Stimulated activated memory B cell treated with anti-CD40 and anti-IgM and Interleukin-4, amounts not matched to agents 10 μg/mL and 1 μg/mL and 100 μg/mL, for 72 hours (primary cell): ENCODE measurements around the gene PDE6A.

Experiments
- ATAC-seq: fragments of 150-1000 bp; cut with Tn5 transposase; 2 replicates; pipeline ENCODE4 v1.10.0; 2021
- H3K27ac Mint-ChIP-seq: one replicate; pipeline ENCODE4 v1.8.0; 2022; ENCODE audit warnings: mild to moderate bottlenecking, mixed read lengths
- H3K27me3 Mint-ChIP-seq: one replicate; pipeline ENCODE4 v1.8.0; 2022; ENCODE audit warnings: mixed read lengths
- H3K36me3 Mint-ChIP-seq: one replicate; pipeline ENCODE4 v1.8.0; 2022; ENCODE audit warnings: mixed read lengths
- H3K4me1 Mint-ChIP-seq: one replicate; pipeline ENCODE4 v1.8.0; 2022; ENCODE audit warnings: mixed read lengths
- H3K4me3 Mint-ChIP-seq: one replicate; pipeline ENCODE4 v1.8.0; 2022; ENCODE audit warnings: mild to moderate bottlenecking, moderate library complexity, mixed read lengths
- H3K9me3 Mint-ChIP-seq: one replicate; pipeline ENCODE4 v1.8.0; 2022; ENCODE audit warnings: mixed read lengths

The PDE6A gene

GRCh38 chr5:149837680-149838269 lies 106.8 kb downstream of the PDE6A start:
- Mint-ChIP-seq H3K27me3 (no peaks in the 10 kb centered on the region), H3K9me3 (no peaks in the 10 kb centered on the region), H3K4me1 (peaks cover 6% of the 10 kb centered on the region), H3K36me3 (peaks cover 50% of the 10 kb centered on the region), H3K27ac (no peak overlapping the region), H3K4me3 (no peak overlapping the region)
- no peak for ATAC-seq

DNA sequence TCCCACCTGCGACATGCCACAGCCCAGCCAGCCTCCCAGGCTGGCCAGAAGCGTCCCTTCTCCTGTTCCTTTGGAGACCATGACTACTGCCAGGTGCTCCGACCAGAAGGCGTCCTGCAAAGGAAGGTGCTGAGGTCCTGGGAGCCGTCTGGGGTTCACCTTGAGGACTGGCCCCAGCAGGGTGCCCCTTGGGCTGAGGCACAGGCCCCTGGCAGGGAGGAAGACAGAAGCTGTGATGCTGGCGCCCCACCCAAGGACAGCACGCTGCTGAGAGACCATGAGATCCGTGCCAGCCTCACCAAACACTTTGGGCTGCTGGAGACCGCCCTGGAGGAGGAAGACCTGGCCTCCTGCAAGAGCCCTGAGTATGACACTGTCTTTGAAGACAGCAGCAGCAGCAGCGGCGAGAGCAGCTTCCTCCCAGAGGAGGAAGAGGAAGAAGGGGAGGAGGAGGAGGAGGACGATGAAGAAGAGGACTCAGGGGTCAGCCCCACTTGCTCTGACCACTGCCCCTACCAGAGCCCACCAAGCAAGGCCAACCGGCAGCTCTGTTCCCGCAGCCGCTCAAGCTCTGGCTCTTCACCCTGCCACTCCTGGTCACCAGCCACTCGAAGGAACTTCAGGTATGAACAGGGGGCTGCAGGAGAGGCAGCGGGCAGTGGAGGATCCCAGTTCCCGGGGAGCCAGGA lies 108.0 kb downstream of the PDE6A start:
- no peaks in the 10 kb centered on the region for H3K9me3 Mint-ChIP-seq
- peak overlapping the region; percentile 54 for H3K27ac Mint-ChIP-seq
- H3K4me3 Mint-ChIP-seq: no peak overlapping the region
- no peaks in the 10 kb centered on the region for H3K27me3 Mint-ChIP-seq
- H3K36me3 Mint-ChIP-seq: peaks cover 41% of the 10 kb centered on the region
- H3K4me1 Mint-ChIP-seq: peaks cover 10% of the 10 kb centered on the region
- ATAC-seq: no peak

DNA sequence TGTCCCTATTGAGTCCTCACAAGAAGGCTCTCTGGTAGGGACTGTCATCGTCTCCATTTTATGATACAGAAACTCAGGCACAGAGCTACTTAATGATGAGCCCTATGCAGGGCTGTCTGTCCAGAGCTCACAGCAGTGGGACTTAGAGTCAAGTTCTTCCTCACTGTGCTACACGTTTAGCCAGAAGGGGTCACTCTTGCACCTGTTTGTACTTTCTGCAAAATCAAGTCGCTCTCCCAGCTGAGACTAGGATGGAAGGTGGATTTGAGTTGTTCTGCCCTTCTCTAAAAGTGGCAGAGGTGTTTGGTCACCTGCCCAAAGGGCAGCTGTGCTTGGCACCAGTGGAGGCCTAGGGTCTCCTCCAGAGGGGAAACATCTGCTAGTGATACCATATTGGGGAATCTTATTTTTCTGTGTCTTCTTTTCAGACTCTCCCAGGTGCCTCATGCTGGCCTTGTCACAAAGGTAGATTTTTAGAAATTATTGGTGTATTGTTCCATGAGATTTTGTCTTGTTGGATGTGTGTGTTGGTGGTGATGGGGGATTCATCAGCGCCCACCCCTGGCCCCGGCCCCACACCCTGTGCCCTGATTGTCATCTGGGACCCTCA lies 110.2 kb downstream of the PDE6A start:
- Mint-ChIP-seq H3K36me3 (peaks cover 32% of the 10 kb centered on the region), H3K4me1 (peaks cover 21% of the 10 kb centered on the region), H3K9me3 (no peaks in the 10 kb centered on the region), H3K4me3 (no peak overlapping the region), H3K27ac (no peak overlapping the region), H3K27me3 (no peaks in the 10 kb centered on the region)
- ATAC-seq: no peak

GRCh38 chr5:149833116-149833827 lies 111.3 kb downstream of the PDE6A start:
- Mint-ChIP-seq H3K4me1 (peaks cover 24% of the 10 kb centered on the region), H3K27me3 (no peaks in the 10 kb centered on the region), H3K36me3 (peaks cover 31% of the 10 kb centered on the region), H3K9me3 (no peaks in the 10 kb centered on the region), H3K4me3 (no peak overlapping the region), H3K27ac (no peak overlapping the region)
- ATAC-seq: no peak

GRCh38 chr5:149832636-149833035 lies 112.0 kb downstream of the PDE6A start:
- Mint-ChIP-seq H3K27ac (no peak overlapping the region), H3K4me1 (peaks cover 24% of the 10 kb centered on the region), H3K36me3 (peaks cover 31% of the 10 kb centered on the region), H3K4me3 (no peak overlapping the region), H3K9me3 (no peaks in the 10 kb centered on the region), H3K27me3 (no peaks in the 10 kb centered on the region)
- no peak for ATAC-seq

DNA sequence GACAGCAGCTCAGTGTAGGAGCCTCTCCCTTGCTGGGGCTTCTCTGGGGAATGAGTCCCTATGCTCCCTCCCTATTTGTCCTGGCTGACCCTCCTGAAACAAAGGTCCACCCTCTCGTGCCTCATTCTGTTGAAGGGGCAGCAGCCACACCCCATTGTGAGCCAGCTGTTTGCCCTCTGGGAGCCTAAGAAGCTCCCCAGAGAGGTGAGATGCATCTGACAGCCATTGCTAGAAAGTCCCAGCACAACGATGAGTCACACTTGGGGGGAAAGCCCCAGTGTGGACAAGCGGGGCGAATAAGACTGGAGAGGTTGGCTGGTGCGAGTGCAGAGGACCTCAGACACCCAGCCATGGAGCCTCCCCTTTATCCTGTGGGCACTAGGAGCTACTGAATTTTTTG lies 113.1 kb downstream of the PDE6A start:
- Mint-ChIP-seq H3K4me3 (no peak overlapping the region), H3K27ac (no peak overlapping the region), H3K9me3 (no peaks in the 10 kb centered on the region), H3K27me3 (no peaks in the 10 kb centered on the region), H3K36me3 (peaks cover 37% of the 10 kb centered on the region), H3K4me1 (peaks cover 24% of the 10 kb centered on the region)
- ATAC-seq: peak; percentile 93

GRCh38 chr5:149830579-149830978 lies 114.0 kb downstream of the PDE6A start:
- no peaks in the 10 kb centered on the region for H3K9me3 Mint-ChIP-seq
- no peaks in the 10 kb centered on the region for H3K27me3 Mint-ChIP-seq
- H3K4me3 Mint-ChIP-seq: no peak overlapping the region
- peaks cover 35% of the 10 kb centered on the region for H3K36me3 Mint-ChIP-seq
- ATAC-seq: no peak
- peaks cover 24% of the 10 kb centered on the region for H3K4me1 Mint-ChIP-seq
- H3K27ac Mint-ChIP-seq: no peak overlapping the region

DNA sequence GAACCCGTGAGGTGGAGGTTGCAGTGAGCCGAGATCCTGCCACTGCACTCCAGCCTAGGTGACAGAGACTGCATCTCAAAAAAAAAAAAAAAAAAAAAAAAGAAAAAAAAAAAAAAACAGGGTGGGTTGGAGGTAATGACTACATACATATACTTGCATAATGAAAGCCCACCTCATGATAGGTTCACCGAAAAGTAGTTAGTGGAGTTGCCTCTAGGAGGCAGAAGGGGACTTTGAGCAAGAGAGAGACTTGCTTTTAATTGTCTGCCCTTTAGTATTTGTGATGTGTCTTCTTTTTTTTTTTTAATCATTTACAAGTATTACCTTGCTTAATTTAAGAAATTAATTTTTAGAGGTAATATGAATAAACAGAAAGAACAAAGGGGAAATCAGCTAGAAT lies 114.6 kb downstream of the PDE6A start:
- Mint-ChIP-seq H3K27ac (no peak overlapping the region), H3K4me3 (no peak overlapping the region), H3K36me3 (peaks cover 32% of the 10 kb centered on the region), H3K4me1 (peaks cover 24% of the 10 kb centered on the region), H3K9me3 (no peaks in the 10 kb centered on the region), H3K27me3 (no peaks in the 10 kb centered on the region)
- no peak for ATAC-seq

DNA sequence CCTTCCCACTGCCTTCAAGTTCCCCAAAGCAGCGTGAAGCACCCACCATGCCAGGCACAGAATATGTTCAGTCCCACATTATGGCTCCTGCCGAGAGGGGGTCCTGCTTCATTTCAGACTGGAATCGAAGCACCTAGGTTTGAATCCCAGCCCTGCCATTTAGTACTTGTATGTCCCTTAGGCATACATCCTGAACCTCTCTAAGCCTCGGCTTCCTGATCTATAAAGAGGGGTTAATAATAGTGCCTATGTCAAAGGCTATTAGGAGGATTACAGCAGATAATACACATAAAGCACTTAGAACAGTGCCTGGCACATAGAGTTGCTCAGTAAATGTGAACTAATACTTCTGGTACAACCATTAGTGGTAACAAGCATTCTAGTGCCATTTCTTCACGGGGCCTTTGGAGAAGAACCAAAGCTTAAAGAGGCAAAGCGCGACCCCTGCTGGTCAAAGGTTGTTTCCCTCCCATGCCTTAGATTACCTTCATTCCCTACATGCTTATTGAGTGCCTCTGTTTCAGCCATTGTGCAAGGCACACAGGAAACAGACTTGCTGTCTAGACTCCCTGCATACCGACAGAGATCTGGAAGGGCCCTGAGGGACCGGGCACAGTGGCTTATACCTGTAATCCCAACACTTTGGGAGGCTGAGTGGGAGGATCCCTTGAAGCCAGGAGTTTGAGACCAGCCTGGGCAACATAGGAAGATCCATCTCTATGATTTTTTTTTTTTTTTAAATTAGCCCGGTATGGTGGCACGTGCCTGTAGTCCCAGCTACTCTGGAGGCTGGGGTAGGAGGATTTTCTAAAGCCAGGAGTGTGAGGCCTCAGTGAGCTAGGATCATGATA lies 116.2 kb downstream of the PDE6A start:
- Mint-ChIP-seq H3K27ac (no peak overlapping the region), H3K4me3 (no peak overlapping the region), H3K9me3 (no peaks in the 10 kb centered on the region), H3K4me1 (peaks cover 24% of the 10 kb centered on the region), H3K27me3 (no peaks in the 10 kb centered on the region), H3K36me3 (peaks cover 42% of the 10 kb centered on the region)
- ATAC-seq: peak; percentile 77

- Mint-ChIP-seq H3K4me1 (peaks cover 19% of the 10 kb centered on the region), H3K9me3 (no peaks in the 10 kb centered on the region), H3K27me3 (no peaks in the 10 kb centered on the region), H3K27ac (peak overlapping the region; percentile 53), H3K4me3 (no peak overlapping the region), H3K36me3 (peaks cover 36% of the 10 kb centered on the region)
- ATAC-seq: no peak
Observed at GRCh38 chr5:149827546-149827945, 117.0 kb downstream of the PDE6A start.

DNA sequence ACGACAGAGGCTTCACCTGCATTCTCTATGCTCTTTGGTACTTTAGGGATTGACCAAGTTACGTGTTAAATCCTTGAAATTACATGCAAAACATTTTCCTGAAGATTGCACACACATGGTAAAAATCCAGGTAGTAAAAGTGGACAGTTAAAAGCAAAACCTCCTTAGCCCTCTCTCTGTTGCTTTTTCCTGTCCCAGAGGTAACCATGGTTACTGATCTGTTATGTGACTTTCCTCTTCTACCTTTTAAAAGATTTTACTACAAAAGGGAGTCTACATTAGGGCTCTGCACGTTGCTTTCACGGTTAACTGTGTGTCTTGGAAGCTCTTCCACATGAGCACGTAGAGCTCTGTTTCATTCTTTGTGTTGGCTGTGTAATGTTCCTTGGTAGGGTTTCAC lies 117.5 kb downstream of the PDE6A start:
- no peak for ATAC-seq
- Mint-ChIP-seq H3K9me3 (no peaks in the 10 kb centered on the region), H3K27me3 (no peaks in the 10 kb centered on the region), H3K27ac (peak overlapping the region; percentile 53), H3K36me3 (peaks cover 36% of the 10 kb centered on the region), H3K4me3 (no peak overlapping the region), H3K4me1 (peaks cover 19% of the 10 kb centered on the region)

DNA sequence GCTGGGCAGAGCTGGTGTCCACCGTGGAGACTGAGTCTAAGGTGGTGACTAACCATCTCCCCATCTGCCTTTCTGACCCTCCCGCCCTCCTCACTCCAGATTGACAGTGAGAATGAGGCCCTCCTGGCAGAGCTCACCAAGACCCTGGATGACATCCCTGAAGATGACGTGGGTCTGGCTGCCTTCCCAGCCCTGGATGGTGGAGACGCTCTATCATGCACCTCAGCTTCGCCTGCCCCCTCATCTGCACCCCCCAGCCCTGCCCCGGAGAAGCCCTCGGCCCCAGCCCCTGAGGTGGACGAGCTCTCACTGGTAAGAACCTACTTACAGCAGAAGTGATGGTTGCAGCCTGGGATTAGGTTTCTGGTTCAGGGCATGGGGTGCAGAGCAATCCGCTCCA lies 118.0 kb downstream of the PDE6A start:
- Mint-ChIP-seq H3K9me3 (no peaks in the 10 kb centered on the region), H3K27me3 (no peaks in the 10 kb centered on the region), H3K4me1 (peaks cover 15% of the 10 kb centered on the region), H3K27ac (peak overlapping the region; percentile 53), H3K36me3 (peaks cover 36% of the 10 kb centered on the region), H3K4me3 (no peak overlapping the region)
- ATAC-seq: no peak

- Mint-ChIP-seq H3K27ac (no peak overlapping the region), H3K4me3 (no peak overlapping the region), H3K27me3 (no peaks in the 10 kb centered on the region), H3K4me1 (peaks cover 4% of the 10 kb centered on the region), H3K9me3 (no peaks in the 10 kb centered on the region), H3K36me3 (peaks cover 39% of the 10 kb centered on the region)
- no peak for ATAC-seq
Observed at GRCh38 chr5:149824846-149825245, 119.7 kb downstream of the PDE6A start.

DNA sequence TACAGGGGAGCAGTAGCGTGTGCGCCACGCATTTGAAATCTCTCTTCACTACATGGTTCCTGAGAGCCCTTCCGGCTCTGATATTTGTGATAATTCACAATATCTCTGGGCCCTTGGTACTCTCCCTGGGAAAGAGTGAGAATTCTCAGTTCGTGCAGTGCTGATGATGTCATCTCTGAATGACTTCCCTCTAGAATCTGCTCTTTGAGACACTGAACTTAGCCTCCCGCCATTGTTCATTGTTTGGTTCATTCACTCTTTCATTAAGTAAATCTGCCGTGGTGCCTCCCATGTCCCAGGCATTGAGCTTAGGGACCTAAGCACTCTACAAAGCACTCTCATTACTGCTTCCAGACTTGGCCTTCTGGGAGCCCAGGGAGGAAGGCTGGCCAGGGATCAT lies 120.5 kb downstream of the PDE6A start:
- ATAC-seq: no peak
- Mint-ChIP-seq H3K27ac (no peak overlapping the region), H3K9me3 (no peaks in the 10 kb centered on the region), H3K27me3 (no peaks in the 10 kb centered on the region), H3K36me3 (peaks cover 39% of the 10 kb centered on the region), H3K4me1 (peaks cover 4% of the 10 kb centered on the region), H3K4me3 (no peak overlapping the region)

DNA sequence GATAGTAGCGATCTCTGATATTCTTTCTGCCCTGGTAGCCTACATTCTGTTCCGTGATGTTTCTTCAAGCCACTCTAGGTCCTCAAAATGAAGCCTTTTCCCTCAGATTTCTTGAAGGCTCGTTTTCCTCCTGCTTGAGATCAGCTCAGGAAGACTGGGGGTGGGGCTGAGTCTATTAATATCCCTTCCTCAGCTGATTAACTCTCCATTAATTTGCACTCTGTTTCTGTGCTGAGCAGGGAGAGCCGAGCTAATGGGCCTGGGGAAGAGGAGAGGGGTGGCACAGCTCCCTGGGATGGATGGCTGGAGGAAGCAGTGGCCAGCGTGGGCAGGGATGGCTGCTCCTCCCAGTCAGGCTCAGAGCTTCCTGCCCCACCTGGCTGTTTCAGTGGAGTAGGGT lies 121.2 kb downstream of the PDE6A start:
- no peaks in the 10 kb centered on the region for H3K4me1 Mint-ChIP-seq
- ATAC-seq: no peak
- peak overlapping the region; percentile 7 for H3K27ac Mint-ChIP-seq
- no peaks in the 10 kb centered on the region for H3K27me3 Mint-ChIP-seq
- H3K36me3 Mint-ChIP-seq: peaks cover 39% of the 10 kb centered on the region
- H3K4me3 Mint-ChIP-seq: no peak overlapping the region
- no peaks in the 10 kb centered on the region for H3K9me3 Mint-ChIP-seq
